ENCODE results near the gene MYO9B. TPM values are rescaled to one million over a fixed set of nuclear protein-coding genes. Genes with fewer than 3 reads are reported as not detected.
A peak's percentile ranks its signal among the peaks of the same experiment; 100 is the strongest.

Gene MYO9B
- total RNA-seq, 2 experiments from 2014 or later = 84.3 to 86.9 TPM

DNA sequence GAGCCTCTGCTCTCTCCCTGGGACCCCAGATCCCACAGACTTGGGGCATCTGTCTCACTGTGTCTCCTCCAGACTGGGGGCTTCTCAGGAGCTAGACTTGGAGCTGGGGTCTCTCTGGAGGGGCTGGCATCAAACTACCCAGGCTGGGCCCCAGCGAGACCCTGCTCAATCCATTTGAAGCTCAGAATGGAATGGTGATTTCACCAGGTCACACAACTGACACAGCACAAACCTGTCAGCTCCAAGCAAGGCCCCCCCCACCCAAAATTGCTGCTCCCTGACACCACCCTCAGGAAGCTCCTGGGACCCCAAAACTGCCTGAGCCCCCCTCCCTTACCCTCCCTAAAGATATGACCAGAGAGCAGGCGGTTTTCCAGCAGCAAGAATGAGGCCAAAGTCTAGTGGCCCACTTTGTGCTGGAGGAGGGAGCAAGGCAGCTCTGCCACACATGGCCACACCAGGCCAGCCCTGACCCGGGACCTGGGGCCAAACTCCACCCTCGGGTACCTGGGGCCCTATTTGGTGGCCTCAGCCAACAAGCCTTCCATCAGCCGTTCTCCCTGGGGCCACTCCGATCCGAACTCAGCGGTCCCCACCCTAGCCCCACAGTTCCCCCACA is 167.7 kb downstream of the MYO9B start:
- peaks cover 5% of the 10 kb centered on the region for H3K4me1 Mint-ChIP-seq
- H3K27me3 Mint-ChIP-seq = peaks cover 12% of the 10 kb centered on the region
- DNase-seq = no peak
- H3K9me3 Mint-ChIP-seq = no peaks in the 10 kb centered on the region
- no peak overlapping the region for H3K27ac Mint-ChIP-seq
- H3K4me3 Mint-ChIP-seq = no peak overlapping the region
- H3K36me3 Mint-ChIP-seq = no peaks in the 10 kb centered on the region

- Mint-ChIP-seq H3K36me3 (no peaks in the 10 kb centered on the region), H3K9me3 (no peaks in the 10 kb centered on the region), H3K4me1 (peaks cover 5% of the 10 kb centered on the region), H3K27me3 (peaks cover 12% of the 10 kb centered on the region), H3K4me3 (peak overlapping the region; percentile 42), H3K27ac (no peak overlapping the region)
- no peak for DNase-seq
Measured at GRCh38 chr19:17243830-17244617, 168.4 kb downstream of the MYO9B start.

GRCh38 chr19:17244618-17245534 is 169.3 kb downstream of the MYO9B start:
- H3K36me3 Mint-ChIP-seq = no peaks in the 10 kb centered on the region
- H3K4me3 Mint-ChIP-seq = peak overlapping the region; percentile 42
- DNase-seq = no peak
- H3K27ac Mint-ChIP-seq = no peak overlapping the region
- no peaks in the 10 kb centered on the region for H3K9me3 Mint-ChIP-seq
- H3K27me3 Mint-ChIP-seq = peaks cover 12% of the 10 kb centered on the region
- peaks cover 5% of the 10 kb centered on the region for H3K4me1 Mint-ChIP-seq

DNA sequence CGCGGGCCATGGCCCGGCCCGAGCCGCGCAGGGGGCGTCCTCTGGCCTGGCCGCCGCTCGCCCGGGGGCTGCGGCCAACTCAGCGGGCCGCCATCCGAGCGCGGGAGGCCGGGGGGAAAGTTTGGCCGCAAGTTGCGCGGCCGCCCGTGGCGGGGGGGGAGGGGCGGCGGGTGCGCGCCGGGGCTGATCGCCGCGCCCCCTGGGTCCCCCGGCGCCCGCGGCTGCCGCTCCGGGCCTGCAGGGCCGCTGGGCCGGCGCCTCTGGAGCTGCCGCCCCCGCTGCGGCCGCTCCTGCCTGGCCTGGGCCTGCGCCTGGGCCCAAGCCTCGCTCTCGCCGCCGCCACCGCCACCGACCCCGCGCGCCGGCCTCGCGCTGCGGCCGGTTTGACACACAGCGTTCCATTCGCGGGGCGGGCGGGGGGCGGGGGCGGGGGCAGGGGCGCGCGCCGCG is 170.0 kb downstream of the MYO9B start, which contains the start of gene NR2F6:
Gene NR2F6, minus strand, starts transcription at position 385 of the 450 bp plus-strand sequence. CDS start 699 bp downstream, outside the sequence.
- peak within 1 kb of the TSS; percentile 71 for H3K27ac Mint-ChIP-seq
- peaks cover 12% of the 10 kb centered on the region for H3K27me3 Mint-ChIP-seq
- H3K4me1 Mint-ChIP-seq = peaks cover 5% of the 10 kb centered on the region
- peak within 1 kb of the TSS; percentile 85 for H3K4me3 Mint-ChIP-seq
- H3K36me3 Mint-ChIP-seq = no peaks in the 10 kb centered on the region
- H3K9me3 Mint-ChIP-seq = no peaks in the 10 kb centered on the region
- DNase-seq = no peak

DNA sequence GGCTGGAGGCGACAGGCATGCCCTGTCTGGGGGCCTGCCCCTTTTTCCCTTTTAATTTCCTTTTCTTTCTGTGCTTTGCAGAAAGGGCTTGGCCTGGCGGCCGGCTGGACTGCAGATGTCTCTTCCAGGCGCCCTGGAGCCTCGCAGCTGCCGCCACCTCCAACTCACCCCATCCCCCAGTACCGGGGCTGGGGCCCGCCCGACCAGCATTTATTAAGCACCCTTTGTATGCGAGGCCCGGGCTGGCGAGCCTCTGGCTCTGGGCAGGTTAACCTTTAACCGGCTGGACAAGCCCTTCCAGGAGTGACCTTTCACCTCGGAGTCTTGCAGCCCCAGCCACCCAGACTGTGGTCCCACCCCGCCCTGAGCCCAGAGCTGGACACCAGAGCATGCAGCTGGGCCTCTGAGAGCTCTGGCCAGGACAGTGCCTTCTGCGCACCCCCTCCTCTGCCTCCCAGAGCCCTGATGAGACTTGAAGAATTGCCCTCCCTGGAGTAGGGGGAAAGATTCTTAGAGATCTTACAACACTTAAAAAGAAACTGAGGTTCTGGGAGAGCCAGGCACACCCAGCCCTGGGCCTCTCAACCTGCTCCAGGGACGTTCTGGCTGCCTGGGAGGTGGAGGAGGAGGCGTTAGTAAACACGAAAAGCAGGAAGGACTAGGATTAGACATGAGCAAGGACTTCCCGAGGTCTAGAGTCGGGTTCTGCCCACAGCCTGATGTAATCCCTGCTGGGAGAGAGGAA is 171.3 kb downstream of the MYO9B start:
- Mint-ChIP-seq H3K4me3 (peak overlapping the region; percentile 85), H3K27me3 (peaks cover 12% of the 10 kb centered on the region), H3K36me3 (no peaks in the 10 kb centered on the region), H3K27ac (no peak overlapping the region), H3K9me3 (no peaks in the 10 kb centered on the region), H3K4me1 (peaks cover 5% of the 10 kb centered on the region)
- no peak for DNase-seq

DNA sequence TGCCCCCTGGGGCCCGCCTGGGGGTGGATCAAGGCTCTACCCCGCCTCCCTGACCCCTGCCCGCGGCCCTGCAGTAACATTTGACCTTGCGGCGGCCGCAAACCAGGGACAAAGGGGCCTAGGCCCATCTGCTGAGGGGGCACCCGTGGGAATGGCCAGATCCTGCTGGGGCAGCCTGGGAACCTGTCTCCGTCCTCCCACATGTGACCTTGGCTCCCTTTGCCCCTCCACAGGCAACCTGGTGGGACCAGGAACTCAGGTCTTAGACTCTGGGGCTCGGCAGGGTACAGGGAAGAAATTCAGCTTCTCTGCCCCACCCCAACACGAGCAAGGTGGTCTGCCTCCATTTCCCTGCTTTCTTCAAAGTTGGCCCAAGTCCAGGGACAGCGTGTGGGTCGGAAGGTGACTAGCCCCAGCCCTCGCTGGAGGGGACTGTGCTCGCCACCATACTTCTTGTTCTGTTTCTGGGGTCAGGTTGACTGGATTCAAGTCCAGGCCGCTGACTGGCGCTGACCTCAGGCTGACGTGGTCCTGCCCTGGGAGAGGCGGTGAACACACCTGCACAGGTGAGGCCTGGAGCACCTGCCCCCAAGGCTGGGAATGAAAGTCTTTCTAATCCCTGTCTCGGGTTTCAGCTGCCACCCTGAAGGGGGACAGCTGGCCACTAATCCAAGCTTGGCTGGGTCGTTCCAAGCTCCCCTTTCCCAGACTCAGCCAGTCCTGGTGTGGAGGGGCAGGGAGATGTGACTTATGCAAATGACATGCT is 172.6 kb downstream of the MYO9B start:
- H3K9me3 Mint-ChIP-seq = no peaks in the 10 kb centered on the region
- H3K27me3 Mint-ChIP-seq = peaks cover 12% of the 10 kb centered on the region
- H3K4me1 Mint-ChIP-seq = peaks cover 5% of the 10 kb centered on the region
- no peak for DNase-seq
- H3K36me3 Mint-ChIP-seq = no peaks in the 10 kb centered on the region
- H3K4me3 Mint-ChIP-seq = no peak overlapping the region
- no peak overlapping the region for H3K27ac Mint-ChIP-seq

GRCh38 chr19:17249887-17250548 is 174.4 kb downstream of the MYO9B start:
- Mint-ChIP-seq H3K36me3 (no peaks in the 10 kb centered on the region), H3K4me1 (peaks cover 5% of the 10 kb centered on the region), H3K27me3 (peaks cover 12% of the 10 kb centered on the region), H3K9me3 (no peaks in the 10 kb centered on the region), H3K4me3 (no peak overlapping the region), H3K27ac (no peak overlapping the region)
- no peak for DNase-seq

DNA sequence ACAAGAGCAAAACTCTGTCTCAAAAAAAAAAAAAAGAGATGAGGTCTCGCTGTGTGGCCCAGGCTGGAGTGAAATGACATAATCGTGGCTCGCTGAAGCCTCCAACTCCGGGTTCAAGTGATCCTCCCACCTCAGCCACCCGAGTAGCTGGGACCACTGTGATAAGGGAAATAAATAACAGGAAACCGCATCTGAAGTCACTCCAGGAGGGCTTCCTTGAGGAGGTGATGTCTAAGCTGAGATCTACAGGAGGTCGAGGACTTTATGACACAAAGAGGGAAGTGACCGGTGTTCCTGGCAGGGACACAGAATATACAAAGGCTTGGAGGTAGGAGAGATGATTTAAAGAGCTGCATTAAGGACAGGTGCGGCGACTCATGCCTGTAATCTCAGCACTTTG is 179.1 kb downstream of the MYO9B start:
- peak overlapping the region; percentile 26 for H3K4me3 Mint-ChIP-seq
- H3K27me3 Mint-ChIP-seq = no peaks in the 10 kb centered on the region
- H3K9me3 Mint-ChIP-seq = no peaks in the 10 kb centered on the region
- DNase-seq = no peak
- H3K4me1 Mint-ChIP-seq = no peaks in the 10 kb centered on the region
- no peak overlapping the region for H3K27ac Mint-ChIP-seq
- no peaks in the 10 kb centered on the region for H3K36me3 Mint-ChIP-seq

- Mint-ChIP-seq H3K4me3 (no peak overlapping the region), H3K9me3 (no peaks in the 10 kb centered on the region), H3K27ac (no peak overlapping the region), H3K4me1 (no peaks in the 10 kb centered on the region), H3K27me3 (no peaks in the 10 kb centered on the region), H3K36me3 (no peaks in the 10 kb centered on the region)
- DNase-seq = no peak
Measured at GRCh38 chr19:17255150-17255621, 179.6 kb downstream of the MYO9B start.

DNA sequence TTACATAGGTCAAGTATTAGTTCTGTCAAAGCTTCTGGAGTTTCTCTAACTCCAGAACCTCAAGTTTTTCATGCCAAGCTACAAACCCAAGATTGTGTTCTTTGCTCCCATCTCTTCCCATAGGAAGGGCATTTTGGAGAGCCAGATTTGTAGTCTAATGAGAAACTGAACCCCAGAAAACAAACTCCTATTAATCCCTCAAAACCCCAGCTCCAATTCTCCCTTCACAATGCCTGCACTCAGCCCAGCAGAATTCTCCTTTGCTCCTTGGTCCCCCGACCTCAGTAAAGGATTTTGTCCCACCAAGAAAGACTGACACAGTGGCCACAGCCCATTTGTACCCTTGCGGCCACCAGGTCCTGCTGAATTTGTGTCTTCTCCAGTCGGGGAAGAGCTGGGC is 180.6 kb downstream of the MYO9B start:
- no peak overlapping the region for H3K27ac Mint-ChIP-seq
- DNase-seq = no peak

DNA sequence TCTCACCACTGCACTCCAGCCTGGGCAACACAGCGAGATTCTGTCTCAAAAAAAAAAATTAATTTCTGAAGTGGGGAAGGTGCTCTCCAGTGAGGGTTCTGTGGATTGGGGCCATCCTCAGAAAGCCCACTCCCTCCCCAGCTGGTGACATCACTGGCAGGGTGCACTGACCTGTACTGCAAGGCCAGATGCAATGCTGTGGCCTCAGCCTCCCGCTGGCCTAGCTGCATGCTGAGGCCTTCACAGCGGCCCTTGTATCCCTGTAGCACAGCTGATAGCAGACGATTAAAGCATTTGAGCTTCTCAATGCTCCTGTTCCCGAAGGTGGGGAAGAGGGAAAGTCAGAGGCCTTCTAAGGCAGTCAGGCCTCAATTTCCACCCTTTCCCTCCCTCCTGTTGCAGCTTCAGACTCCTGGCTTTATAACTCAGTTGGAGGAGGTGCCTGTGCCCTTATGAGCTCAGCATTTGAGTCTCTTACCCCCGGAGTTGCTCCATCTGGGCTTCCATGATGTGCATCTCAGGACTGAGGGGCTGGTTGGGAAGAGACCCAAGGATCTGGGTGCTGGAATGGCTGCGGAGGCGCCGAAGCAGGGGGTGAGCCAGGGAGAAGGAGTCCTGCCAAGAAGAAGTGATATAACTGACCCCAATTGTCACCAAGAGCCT is 183.7 kb downstream of the MYO9B start:
- no peaks in the 10 kb centered on the region for H3K36me3 Mint-ChIP-seq
- H3K27me3 Mint-ChIP-seq = no peaks in the 10 kb centered on the region

More for the DNA sequence above, 180.6 kb downstream of the MYO9B start:
- Mint-ChIP-seq H3K4me3 (no peak overlapping the region), H3K4me1 (peaks cover 3% of the 10 kb centered on the region), H3K9me3 (peaks cover 1% of the 10 kb centered on the region), H3K36me3 (no peaks in the 10 kb centered on the region), H3K27me3 (no peaks in the 10 kb centered on the region)

GRCh38 chr19:17259934-17260333 is 184.4 kb downstream of the MYO9B start:
- no peak for DNase-seq
- peaks cover 3% of the 10 kb centered on the region for H3K4me1 Mint-ChIP-seq
- H3K27ac Mint-ChIP-seq = no peak overlapping the region
- no peak overlapping the region for H3K4me3 Mint-ChIP-seq
- H3K36me3 Mint-ChIP-seq = no peaks in the 10 kb centered on the region
- peaks cover 1% of the 10 kb centered on the region for H3K9me3 Mint-ChIP-seq
- no peaks in the 10 kb centered on the region for H3K27me3 Mint-ChIP-seq

More for the DNA sequence above, 183.7 kb downstream of the MYO9B start:
- H3K9me3 Mint-ChIP-seq = peaks cover 1% of the 10 kb centered on the region
- no peak overlapping the region for H3K27ac Mint-ChIP-seq
- peaks cover 3% of the 10 kb centered on the region for H3K4me1 Mint-ChIP-seq
- no peak for DNase-seq
- no peak overlapping the region for H3K4me3 Mint-ChIP-seq

- Mint-ChIP-seq H3K4me1 (peaks cover 3% of the 10 kb centered on the region), H3K27ac (no peak overlapping the region)
Measured at GRCh38 chr19:17260842-17261325, 185.3 kb downstream of the MYO9B start.

More at GRCh38 chr19:17260842-17261325, 185.3 kb downstream of the MYO9B start:
- H3K9me3 Mint-ChIP-seq = peaks cover 1% of the 10 kb centered on the region
- H3K4me3 Mint-ChIP-seq = no peak overlapping the region
- DNase-seq = peak; percentile 88
- H3K36me3 Mint-ChIP-seq = no peaks in the 10 kb centered on the region
- no peaks in the 10 kb centered on the region for H3K27me3 Mint-ChIP-seq
